K562 (cell line): ENCODE measurements around the gene RPN1. TPM values are rescaled to one million over a fixed set of nuclear protein-coding genes. Genes with fewer than 3 reads are reported as not detected.
A peak's percentile ranks its signal among the peaks of the same experiment; 100 is the strongest.

Source experiments
- CBFA2T2 ChIP-seq: fragments of 450-650 bp; conservative IDR thresholded peaks from 2 replicates; pipeline ENCODE4 v1.6.1; 2017; ENCODE audit warnings: mild to moderate bottlenecking
- GATA2 ChIP-seq: sonication (generic); formaldehyde crosslinking; IDR thresholded peaks from 2 replicates; pipeline ENCODE4 v1.4.0; 2020; ENCODE audit warnings: mild to moderate bottlenecking, missing genetic modification reagents
- HMGN3 ChIP-seq: IDR thresholded peaks from 2 replicates; pipeline ENCODE4 v1.6.1; 2011; ENCODE audit warnings: borderline replicate concordance, low read depth, mild to moderate bottlenecking, mixed read lengths, low read length; ENCODE audit not compliant: insufficient read length; ENCODE audit errors: extremely low read depth
- RREB1 ChIP-seq: fragments of 250-450 bp; sonication (Bioruptor Pico); IDR thresholded peaks from 2 replicates; pipeline ENCODE4 v1.4.0; 2020
- SPI1 ChIP-seq: IDR thresholded peaks from 2 replicates; pipeline ENCODE4 v1.6.1; 2011; ENCODE audit warnings: low read depth, low read length, control low read depth, borderline replicate concordance
- VEZF1 ChIP-seq: fragments of 200-800 bp; sonication (Bioruptor generic); IDR thresholded peaks from 2 replicates; pipeline ENCODE4 v1.6.1; 2017; ENCODE audit warnings: missing genetic modification characterization, missing compliant biosample characterization
- ZNF740 ChIP-seq, 3 experiments: fragments of 200-800 bp in 1 of 3; sonication (Bioruptor generic) in 1 of 3; sonication (generic) in 1 of 3; formaldehyde crosslinking in 1 of 3; IDR thresholded peaks; 2 replicates each; pipeline versions ENCODE4 v1.6.1 to v1.8.0; 2016 to 2022; ENCODE audit warnings: mild to moderate bottlenecking in 2 of 3, missing compliant biosample characterization in 2 of 3, missing genetic modification characterization in 2 of 3, missing genetic modification reagents in 1 of 3
- ZNF79 ChIP-seq: fragments of 250-450 bp; sonication (Bioruptor Pico); IDR thresholded peaks from 2 replicates; pipeline ENCODE4 v1.4.0; 2020; ENCODE audit warnings: low read depth, mild to moderate bottlenecking, moderate library complexity
- polyA plus RNA-seq, 8 experiments: library from polyadenylated mRNA; depleted of rRNA in 4 of 8; stranded (reverse) in 5 of 8; unstranded in 3 of 8; fragments of >200 nt; fragmentation: Nextera tagmentation in 2 of 8; fragmentation: Illumina TruSeq in 1 of 8; extraction: Ambion mirVana in 2 of 8; extraction: Trizol in 1 of 8; gene quantifications; 2 replicates each; pipeline versions ENCODE4 v1.2.1 to v1.2.3, GENCODE V29; 2011 to 2014; ENCODE audit warnings: inconsistent platforms in 1 of 8, missing spikeins in 1 of 8
- total RNA-seq, 7 experiments: library from RNA; depleted of rRNA in 6 of 7; stranded (reverse); fragments of >200 nt in 6 of 7; fragmentation: Illumina TruSeq in 2 of 7; extraction: Trizol in 2 of 7; gene quantifications; 2 replicates each; pipeline versions ENCODE4 v1.2.1 to v1.2.3, GENCODE V29; 2011 to 2021; ENCODE audit warnings: low replicate concordance in 1 of 7
- TF ChIP-seq, protein P1 (sequence below): sonication (generic); formaldehyde crosslinking; IDR thresholded peaks from 2 replicates; pipeline ENCODE4 v1.8.0; 2023; ENCODE audit warnings: missing genetic modification reagents, mild to moderate bottlenecking, borderline replicate concordance

The RPN1 gene
- total and polyA plus RNA-seq, 9 of the 15 experiments (the other 6 are each of a cell fraction or from before 2014, with no cell fraction given): 39.5 to 300 (median 148) TPM

GRCh38 chr3:128603811-128604775, 46.5 kb downstream of the RPN1 start (continued):
- no peak for TF ChIP-seq RREB1 (CRISPR knock-in tag)
- TF ChIP-seq GATA2: no peak
- no peak for TF ChIP-seq SPI1
- TF ChIP-seq ZNF740 (CRISPR knock-in tag; IDR thresholded peaks at IDR 0.05): no peak
- TF ChIP-seq ZNF740 (tag; IDR thresholded peaks at IDR 0.05): no peak
- TF ChIP-seq CBFA2T2: peak; percentile 31; the same call in 1 of the 2 replicates
- TF ChIP-seq, protein P1, sequence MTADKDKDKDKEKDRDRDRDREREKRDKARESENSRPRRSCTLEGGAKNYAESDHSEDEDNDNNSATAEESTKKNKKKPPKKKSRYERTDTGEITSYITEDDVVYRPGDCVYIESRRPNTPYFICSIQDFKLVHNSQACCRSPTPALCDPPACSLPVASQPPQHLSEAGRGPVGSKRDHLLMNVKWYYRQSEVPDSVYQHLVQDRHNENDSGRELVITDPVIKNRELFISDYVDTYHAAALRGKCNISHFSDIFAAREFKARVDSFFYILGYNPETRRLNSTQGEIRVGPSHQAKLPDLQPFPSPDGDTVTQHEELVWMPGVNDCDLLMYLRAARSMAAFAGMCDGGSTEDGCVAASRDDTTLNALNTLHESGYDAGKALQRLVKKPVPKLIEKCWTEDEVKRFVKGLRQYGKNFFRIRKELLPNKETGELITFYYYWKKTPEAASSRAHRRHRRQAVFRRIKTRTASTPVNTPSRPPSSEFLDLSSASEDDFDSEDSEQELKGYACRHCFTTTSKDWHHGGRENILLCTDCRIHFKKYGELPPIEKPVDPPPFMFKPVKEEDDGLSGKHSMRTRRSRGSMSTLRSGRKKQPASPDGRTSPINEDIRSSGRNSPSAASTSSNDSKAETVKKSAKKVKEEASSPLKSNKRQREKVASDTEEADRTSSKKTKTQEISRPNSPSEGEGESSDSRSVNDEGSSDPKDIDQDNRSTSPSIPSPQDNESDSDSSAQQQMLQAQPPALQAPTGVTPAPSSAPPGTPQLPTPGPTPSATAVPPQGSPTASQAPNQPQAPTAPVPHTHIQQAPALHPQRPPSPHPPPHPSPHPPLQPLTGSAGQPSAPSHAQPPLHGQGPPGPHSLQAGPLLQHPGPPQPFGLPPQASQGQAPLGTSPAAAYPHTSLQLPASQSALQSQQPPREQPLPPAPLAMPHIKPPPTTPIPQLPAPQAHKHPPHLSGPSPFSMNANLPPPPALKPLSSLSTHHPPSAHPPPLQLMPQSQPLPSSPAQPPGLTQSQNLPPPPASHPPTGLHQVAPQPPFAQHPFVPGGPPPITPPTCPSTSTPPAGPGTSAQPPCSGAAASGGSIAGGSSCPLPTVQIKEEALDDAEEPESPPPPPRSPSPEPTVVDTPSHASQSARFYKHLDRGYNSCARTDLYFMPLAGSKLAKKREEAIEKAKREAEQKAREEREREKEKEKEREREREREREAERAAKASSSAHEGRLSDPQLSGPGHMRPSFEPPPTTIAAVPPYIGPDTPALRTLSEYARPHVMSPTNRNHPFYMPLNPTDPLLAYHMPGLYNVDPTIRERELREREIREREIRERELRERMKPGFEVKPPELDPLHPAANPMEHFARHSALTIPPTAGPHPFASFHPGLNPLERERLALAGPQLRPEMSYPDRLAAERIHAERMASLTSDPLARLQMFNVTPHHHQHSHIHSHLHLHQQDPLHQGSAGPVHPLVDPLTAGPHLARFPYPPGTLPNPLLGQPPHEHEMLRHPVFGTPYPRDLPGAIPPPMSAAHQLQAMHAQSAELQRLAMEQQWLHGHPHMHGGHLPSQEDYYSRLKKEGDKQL (CRISPR knock-in tag): no peak
- no peak for TF ChIP-seq HMGN3
- peak; percentile 71 for TF ChIP-seq VEZF1 (CRISPR knock-in tag)
- no peak for TF ChIP-seq ZNF79 (CRISPR knock-in tag)
